Esophagus muscularis mucosa (tissue), 3 donors: Measurements from ENCODE around the gene CREBRF.

Source experiments
- CTCF ChIP-seq, 3 experiments: fragments of 200-600 bp in 2 of 3; fragments of 450-650 bp in 1 of 3; sonication (generic) in 2 of 3; IDR thresholded peaks; one replicate each; pipeline ENCODE4 v1.5.1; 2017 to 2019; ENCODE audit warnings: antibody characterized with exemption in 3 of 3, mild to moderate bottlenecking in 2 of 3, moderate library complexity in 1 of 3
- POLR2A ChIP-seq: fragments of 450-650 bp; IDR thresholded peaks from one replicate; pipeline ENCODE4 v1.6.1; 2017; ENCODE audit warnings: antibody characterized with exemption, moderate library complexity, mild to moderate bottlenecking, low read depth

DNA sequence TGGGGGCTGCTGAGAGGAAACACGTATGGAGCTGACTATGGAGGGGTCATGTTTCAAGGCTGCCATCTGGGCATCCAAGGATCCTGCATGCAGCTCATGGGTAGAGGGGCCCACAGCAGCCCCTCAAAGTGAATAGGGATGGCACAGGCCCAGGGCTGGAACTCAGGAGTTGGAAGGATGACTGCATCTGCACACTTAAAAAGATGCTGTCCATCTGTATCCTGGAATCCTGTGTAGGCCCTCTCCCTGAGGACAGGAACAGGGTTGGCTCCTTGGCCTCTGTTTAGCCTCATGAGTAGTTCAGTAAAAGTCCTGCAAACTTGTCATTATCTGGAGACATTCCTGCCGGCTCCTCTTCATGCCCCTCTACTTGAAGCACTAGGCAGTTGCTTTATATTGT is 92.2 kb downstream of the CREBRF start:
- TF ChIP-seq CTCF (IDR thresholded peaks at IDR 0.05): no peak
- TF ChIP-seq POLR2A: no peak
